HL-60 (cell line): ENCODE measurements around the gene FHL1.

Experiments used
- DNase-seq, 2 experiments: peaks; one replicate each; pipeline ENCODE4 v3.0.0-alpha.2; 2010 to 2020; ENCODE audit warnings: low read depth in 1 of 2, low spot score in 1 of 2
- H3K27ac ChIP-seq: fragments of 250-450 bp; sonication (Bioruptor Pico); replicated peaks from 2 replicates; pipeline ENCODE4 v1.5.1; 2020; ENCODE audit warnings: mild to moderate bottlenecking, moderate library complexity
- H3K27me3 ChIP-seq: fragments of 250-450 bp; sonication (Bioruptor Pico); 2 replicates; pipeline ENCODE4 v1.5.1; 2021; ENCODE audit warnings: mild to moderate bottlenecking, moderate library complexity; ENCODE audit not compliant: insufficient read depth, poor library complexity, severe bottlenecking
- H3K4me3 ChIP-seq: replicated peaks from 2 replicates; pipeline ENCODE4 v1.5.1; 2011; ENCODE audit warnings: mild to moderate bottlenecking, control low read depth, low read length; ENCODE audit not compliant: insufficient read depth
- CTCF ChIP-seq: IDR thresholded peaks from one replicate; pipeline ENCODE4 v1.5.1; 2011; ENCODE audit warnings: low read length, control low read depth, inconsistent platforms; ENCODE audit not compliant: insufficient read depth
- GABPA ChIP-seq: IDR thresholded peaks from 2 replicates; pipeline ENCODE4 v1.6.1; 2012; ENCODE audit warnings: low read depth
- POLR2AphosphoS5 ChIP-seq: IDR thresholded peaks from 2 replicates; pipeline ENCODE4 v1.6.1; 2012; ENCODE audit warnings: low read depth
- REST ChIP-seq: IDR thresholded peaks from 2 replicates; pipeline ENCODE4 v1.6.1; 2012; ENCODE audit warnings: low read depth; ENCODE audit not compliant: insufficient replicate concordance
- SPI1 ChIP-seq: IDR thresholded peaks from 2 replicates; pipeline ENCODE4 v1.6.1; 2012; ENCODE audit warnings: low read depth, mild to moderate bottlenecking, borderline replicate concordance

FHL1 gene

GRCh38 chrX:136205882-136206380 is 58.6 kb downstream of the FHL1 start:
- Histone ChIP-seq H3K27ac (no peak overlapping the region), H3K4me3 (no peak overlapping the region), H3K27me3 (no peaks in the 10 kb centered on the region)
- TF ChIP-seq SPI1 (no peak), GABPA (no peak), REST (no peak), POLR2AphosphoS5 (no peak)
- no peak for DNase-seq

- no peak for TF ChIP-seq GABPA
- TF ChIP-seq POLR2AphosphoS5, result no peak
- no peak for TF ChIP-seq CTCF
- TF ChIP-seq SPI1, result no peak
- TF ChIP-seq REST, result no peak
- H3K4me3 ChIP-seq, result no peak overlapping the region
- H3K27me3 ChIP-seq, result no peaks in the 10 kb centered on the region
- no peak for DNase-seq
- no peak overlapping the region for H3K27ac ChIP-seq
Observed at GRCh38 chrX:136206916-136207315, 59.6 kb downstream of the FHL1 start.

- Histone ChIP-seq H3K27me3 (no peaks in the 10 kb centered on the region), H3K4me3 (no peak overlapping the region), H3K27ac (no peak overlapping the region)
- no peak for DNase-seq
- TF ChIP-seq GABPA (no peak), REST (no peak), SPI1 (no peak), POLR2AphosphoS5 (no peak), CTCF (no peak)
Observed at GRCh38 chrX:136207546-136207945, 60.2 kb downstream of the FHL1 start.
